A204.1 (cell line): ENCODE measurements around the gene IL17REL.
"Not testable (repeated sequence)": the region's sequence is repeated elsewhere in the genome, so short reads cannot be mapped to it uniquely, and the experiment has no call there.

ENCODE experiments used
- FAIRE-seq: peaks from 2 replicates; lab custom pipeline; 2012; peaks lifted over from hg19 to GRCh38; lab: Jason Lieb, UNC

Gene IL17REL

DNA sequence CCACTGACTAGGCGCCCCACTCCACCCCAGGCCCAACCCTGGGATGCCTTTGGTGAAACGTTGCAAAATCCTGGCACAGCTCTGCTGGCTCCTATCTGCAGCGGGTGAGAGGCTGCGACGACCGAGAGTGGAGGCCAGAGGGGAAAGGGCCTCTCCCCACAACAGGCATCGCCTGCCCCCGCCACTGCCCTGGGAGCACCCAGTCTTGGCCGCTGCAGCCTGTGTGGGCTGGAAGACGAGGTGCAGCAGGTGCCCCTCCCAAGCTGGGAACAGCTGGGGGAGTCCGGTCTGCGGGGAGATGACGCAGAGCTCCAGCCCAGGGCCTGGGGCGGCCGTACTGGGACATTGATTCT lies 56.2 kb downstream of the IL17REL start:
- no peak for FAIRE-seq

- no peak for FAIRE-seq
These were observed 56.8 kb downstream of the IL17REL start for GRCh38 chr22:49955581-49956417.

GRCh38 chr22:49954991-49955580 lies 57.5 kb downstream of the IL17REL start:
- no peak for FAIRE-seq

DNA sequence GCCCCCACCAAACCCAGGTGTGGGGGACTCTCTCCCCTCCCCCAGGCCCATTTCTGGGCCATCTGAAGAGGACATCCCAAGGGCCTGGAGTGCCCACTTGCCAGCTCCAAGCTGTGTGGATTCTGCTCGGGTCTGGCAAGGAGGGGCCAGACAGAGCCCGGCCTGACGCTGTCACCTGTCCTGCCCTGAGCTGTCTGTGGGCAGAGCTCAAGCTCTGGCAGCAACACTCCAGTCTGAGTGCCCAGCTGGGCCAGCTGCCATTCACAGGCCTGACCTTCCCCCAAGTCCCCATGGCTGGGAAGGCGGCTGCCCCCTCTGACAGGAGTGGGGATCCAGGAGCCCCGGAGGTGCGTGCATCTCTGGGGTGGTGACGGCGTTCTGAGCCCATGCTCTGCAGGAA lies 58.2 kb downstream of the IL17REL start:
- FAIRE-seq, result no peak

DNA sequence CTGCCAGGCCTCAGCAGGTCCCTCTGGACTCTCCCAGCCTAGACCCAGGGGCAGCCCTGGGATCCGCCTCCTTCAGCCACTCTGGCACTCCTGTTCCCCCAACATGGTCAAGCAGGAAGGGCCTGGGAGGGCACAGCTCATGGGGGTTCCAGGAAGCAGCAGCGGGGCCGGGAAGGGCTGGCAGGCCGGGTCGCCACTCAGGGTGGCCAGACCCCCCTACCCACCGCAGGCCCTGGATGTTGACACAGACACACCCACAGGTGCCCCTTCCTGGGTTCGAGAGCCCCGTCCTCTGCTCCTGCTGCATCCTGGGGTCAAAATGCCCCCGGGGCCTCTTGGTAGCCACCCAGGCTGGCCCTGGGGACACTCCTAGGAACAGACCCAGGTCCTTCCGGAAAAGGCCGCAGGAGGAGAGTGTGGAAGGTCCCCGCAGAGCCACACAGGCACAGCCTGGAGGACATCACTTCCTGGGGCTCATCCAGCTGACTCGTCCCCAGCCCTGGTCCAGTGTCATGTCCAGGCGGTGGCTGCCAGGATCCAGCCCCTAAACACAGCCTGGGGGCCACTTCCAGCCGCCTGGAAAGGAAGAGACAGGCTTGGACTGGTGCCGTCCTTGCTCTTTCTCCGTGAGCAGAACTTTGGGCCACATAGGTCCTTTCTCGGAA lies 58.8 kb downstream of the IL17REL start:
- FAIRE-seq, result no peak

DNA sequence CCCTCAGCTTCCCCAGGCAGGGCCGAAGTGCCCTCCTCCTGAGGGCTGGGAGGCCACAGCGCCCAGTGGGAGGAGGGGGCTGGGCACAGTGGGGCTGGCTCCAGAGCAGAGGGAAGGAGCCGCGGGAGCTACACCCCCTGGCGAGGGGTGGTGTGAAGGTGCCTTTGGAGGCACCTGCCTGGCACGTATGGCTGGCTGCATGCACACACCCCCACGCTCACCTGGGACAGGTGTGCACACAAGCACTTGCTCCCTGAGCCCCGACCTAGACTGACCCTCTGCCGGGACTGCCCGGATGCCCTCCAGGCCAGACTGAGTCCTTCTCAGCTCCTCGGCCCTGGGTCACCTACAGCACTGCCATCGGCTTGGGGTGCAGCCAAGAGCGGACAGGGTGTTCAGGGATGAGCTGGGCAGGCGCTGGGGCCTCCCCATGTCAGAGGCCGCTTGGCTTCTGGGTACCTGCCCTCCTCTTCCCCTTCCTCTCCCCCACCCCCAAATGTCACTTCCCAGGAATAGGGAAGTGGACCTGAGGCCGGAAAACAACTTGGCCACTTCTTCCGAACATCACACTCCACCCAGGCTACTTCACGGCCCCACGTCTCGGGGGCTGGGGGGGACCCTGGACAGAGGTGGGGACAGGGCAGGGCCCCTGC lies 59.4 kb downstream of the IL17REL start:
- no peak for FAIRE-seq

GRCh38 chr22:49951986-49952896 lies 60.3 kb downstream of the IL17REL start:
- no peak for FAIRE-seq

- FAIRE-seq, result no peak
These were observed 60.9 kb downstream of the IL17REL start for GRCh38 chr22:49951678-49951985.

DNA sequence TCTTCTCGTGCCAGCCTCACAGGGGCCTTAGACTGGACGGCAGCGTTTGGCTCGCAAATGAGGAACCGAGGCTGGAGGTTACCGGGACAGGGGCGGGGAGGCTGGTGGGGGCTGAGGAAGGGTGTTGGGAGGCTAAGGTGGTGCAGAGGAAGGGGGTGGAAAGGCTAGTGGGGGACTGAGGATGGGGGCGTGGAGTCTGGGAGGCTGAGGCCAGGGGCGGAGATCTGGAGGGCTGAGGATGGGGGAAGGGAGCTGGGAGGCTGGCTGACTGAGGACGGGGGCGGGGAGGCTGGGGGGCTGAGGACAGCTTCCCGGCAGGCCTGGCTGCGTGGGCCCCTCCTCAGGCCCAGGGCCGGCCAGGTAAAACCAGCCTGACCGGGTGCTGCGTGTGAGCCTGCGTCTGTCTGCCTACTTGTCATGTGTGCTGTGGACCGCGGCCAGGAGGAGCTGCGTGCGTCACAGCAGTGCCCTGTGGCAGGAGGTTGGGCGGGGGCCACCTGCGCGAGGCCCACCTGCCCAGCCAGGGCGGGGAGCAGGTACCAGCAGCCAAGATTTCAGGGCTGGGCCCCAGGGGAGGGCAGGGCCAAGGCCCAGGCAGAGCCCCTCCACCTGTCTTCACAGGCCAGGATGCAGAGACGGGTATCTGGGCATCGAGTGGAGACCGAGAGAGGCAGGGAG lies 61.4 kb downstream of the IL17REL start:
- FAIRE-seq, result no peak

DNA sequence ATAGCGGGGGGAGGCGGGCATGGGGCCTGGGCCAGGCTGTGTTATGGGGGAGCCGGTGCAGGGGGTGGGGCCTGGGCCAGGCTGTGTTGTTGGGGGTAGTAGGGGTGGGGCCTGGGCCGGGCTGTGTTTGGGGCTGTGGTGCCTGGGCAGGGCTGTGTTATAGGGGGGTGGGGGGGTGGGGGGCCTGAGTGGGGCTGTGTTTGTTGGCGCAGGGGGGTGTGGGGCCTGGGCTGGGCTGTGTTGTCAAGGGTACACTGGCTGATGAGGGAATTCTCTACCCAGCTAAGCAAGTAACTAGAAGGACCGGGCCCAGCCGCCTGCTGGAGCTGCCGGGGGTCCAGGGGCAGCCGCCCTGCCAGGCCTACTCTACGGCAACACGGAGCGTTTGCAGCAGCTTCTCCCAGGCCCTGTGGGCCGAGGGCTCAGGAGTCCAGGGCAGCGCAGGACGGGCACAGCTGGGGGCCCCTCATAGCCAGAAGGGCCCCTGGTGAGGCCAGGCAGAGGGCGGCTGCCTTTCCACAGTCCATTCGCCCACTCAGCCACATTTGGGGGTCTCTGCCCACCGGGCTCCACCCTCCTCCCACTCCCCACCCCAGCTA lies 62.1 kb downstream of the IL17REL start:
- no peak for FAIRE-seq

DNA sequence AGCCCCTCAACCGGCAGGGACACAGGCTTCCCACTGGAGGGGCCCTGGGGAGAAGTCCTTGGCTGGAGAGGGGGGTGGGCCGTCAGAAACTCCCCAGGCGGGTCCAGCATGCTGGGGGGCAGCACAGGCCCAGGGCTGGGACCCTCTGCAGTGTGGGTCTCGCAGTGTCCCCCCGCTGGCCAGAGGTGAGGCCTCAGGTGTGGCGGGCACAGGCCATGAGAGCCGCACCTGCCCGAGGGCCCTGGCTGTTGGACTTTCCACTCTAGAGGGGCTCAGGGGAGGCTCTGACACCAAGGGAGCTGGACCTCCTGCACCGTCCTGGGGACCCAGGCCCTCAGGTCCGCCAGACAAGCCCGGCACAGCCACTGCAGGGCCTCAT lies 62.7 kb downstream of the IL17REL start:
- FAIRE-seq, result no peak

GRCh38 chr22:49948958-49949913 lies 63.3 kb downstream of the IL17REL start:
- no peak for FAIRE-seq

- no peak for FAIRE-seq
These were observed 64.2 kb downstream of the IL17REL start for GRCh38 chr22:49948116-49948957.

GRCh38 chr22:49947296-49947622 lies 65.3 kb downstream of the IL17REL start:
- FAIRE-seq, result no peak

DNA sequence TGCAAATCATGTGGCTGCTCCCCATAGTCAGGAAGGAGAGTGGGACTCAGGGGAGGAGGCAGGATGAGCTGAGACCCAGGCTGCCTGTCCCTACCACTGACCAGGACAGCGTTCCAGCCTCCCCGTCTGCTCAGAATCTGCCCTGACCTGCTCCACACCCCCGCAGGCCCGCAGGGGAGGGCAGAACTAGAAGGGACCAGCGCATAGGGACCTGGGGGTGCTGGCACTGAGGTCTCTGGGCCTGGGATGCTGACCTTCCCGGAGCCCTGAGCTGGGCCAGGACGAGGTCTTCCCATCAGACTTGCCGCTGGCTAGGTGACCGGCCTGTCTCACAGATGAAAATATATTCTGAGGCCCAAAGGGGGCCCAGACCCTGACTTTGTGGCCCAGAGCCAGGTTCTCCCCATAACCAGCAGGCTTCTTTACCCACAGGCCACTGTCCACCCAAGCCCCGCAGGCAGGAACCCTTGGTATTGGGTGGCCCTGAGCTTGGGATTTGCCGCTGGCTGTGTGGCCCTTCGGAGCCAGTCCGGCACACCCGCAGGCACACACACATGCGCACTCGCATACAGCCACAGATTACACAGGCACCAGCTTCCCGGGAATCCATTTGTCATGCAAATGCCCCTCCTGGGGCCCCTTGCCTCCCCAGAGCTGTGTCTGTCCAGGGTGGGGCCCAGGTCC lies 65.8 kb downstream of the IL17REL start:
- no peak for FAIRE-seq

- not testable (repeated sequence) for FAIRE-seq
These were observed 67.3 kb downstream of the IL17REL start for GRCh38 chr22:49945042-49945794.
